Omental fat pad (tissue), 4 donors: ENCODE data around the gene ATP8B1. TPM values are rescaled to one million over a fixed set of nuclear protein-coding genes. Genes with fewer than 3 reads are reported as not detected.

Experiments used
- ATAC-seq: fragments of 150-250 bp; one replicate; pipeline ENCODE4 v1.9.1; 2016; ENCODE audit warnings: mild to moderate bottlenecking, moderate library complexity; ENCODE audit not compliant: low FRiP score
- DNase-seq: peaks from one replicate; pipeline ENCODE4 v3.0.0-alpha.2; 2019; ENCODE audit warnings: low spot score
- total RNA-seq, 4 donors: library from RNA; depleted of rRNA; stranded (reverse); fragments of >200 nt; gene quantifications; one replicate each; pipeline ENCODE4 v1.1.0, GENCODE V29; 2016
- TF ChIP-seq, protein P1 (sequence below), 3 donors: fragments of 450-650 bp; IDR thresholded peaks; one replicate each; pipeline ENCODE4 v1.5.1; 2016 to 2017; ENCODE audit warnings: antibody characterized with exemption in 3 of 3, mild to moderate bottlenecking in 3 of 3, moderate library complexity in 2 of 3

The ATP8B1 gene
- total RNA-seq, 4 donors from 2014 or later: 6.3 to 21.8 (median 7.9) TPM

DNA sequence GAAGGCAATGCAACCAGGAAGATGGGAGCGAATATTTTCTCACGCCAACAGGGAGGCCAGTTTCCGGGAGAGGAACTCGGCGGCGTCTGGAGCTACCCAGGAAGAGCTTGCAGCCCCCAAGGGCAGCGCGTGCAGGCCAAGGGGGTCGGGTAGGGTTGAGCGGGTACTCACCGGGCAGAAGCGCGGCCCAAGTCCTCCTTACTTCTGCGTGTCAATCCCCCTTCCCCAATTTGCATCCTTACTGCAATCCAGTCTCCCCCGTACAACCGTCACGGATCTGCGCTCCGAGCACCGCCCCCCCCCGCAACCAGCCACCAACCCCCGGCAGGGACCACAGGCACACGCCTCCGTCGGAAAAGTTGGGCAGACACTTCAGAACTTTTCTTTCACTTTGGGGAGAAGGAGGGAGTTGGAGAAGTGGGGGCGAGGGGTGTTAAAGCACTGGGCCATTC, 1.3 kb downstream of the ATP8B1 start:
- DNase-seq (no peak), ATAC-seq (no peak)
- TF ChIP-seq, protein P1, sequence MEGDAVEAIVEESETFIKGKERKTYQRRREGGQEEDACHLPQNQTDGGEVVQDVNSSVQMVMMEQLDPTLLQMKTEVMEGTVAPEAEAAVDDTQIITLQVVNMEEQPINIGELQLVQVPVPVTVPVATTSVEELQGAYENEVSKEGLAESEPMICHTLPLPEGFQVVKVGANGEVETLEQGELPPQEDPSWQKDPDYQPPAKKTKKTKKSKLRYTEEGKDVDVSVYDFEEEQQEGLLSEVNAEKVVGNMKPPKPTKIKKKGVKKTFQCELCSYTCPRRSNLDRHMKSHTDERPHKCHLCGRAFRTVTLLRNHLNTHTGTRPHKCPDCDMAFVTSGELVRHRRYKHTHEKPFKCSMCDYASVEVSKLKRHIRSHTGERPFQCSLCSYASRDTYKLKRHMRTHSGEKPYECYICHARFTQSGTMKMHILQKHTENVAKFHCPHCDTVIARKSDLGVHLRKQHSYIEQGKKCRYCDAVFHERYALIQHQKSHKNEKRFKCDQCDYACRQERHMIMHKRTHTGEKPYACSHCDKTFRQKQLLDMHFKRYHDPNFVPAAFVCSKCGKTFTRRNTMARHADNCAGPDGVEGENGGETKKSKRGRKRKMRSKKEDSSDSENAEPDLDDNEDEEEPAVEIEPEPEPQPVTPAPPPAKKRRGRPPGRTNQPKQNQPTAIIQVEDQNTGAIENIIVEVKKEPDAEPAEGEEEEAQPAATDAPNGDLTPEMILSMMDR (IDR thresholded peaks at IDR 0.05): no peak

DNA sequence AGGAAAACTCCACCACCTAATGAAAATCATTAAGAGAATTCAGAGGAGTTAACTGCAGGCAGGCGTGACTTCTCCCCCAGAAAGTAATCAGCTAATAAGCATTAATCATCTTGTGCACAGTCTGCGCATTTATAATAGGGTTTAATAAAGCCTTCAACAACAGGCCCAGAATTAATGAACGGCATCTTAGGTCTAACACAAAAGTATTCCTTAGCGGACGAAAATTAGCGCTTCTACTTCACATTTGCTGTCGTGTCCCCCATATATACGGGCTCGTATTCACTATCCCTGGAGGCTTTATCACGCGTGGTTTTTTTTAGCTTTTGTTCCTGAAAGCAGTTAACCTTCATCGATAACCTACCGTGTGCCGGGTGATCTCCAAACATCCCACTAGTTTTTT, 1.8 kb downstream of the ATP8B1 start:
- DNase-seq (no peak), ATAC-seq (no peak)
- TF ChIP-seq, protein P1 (IDR thresholded peaks at IDR 0.05): no peak

DNA sequence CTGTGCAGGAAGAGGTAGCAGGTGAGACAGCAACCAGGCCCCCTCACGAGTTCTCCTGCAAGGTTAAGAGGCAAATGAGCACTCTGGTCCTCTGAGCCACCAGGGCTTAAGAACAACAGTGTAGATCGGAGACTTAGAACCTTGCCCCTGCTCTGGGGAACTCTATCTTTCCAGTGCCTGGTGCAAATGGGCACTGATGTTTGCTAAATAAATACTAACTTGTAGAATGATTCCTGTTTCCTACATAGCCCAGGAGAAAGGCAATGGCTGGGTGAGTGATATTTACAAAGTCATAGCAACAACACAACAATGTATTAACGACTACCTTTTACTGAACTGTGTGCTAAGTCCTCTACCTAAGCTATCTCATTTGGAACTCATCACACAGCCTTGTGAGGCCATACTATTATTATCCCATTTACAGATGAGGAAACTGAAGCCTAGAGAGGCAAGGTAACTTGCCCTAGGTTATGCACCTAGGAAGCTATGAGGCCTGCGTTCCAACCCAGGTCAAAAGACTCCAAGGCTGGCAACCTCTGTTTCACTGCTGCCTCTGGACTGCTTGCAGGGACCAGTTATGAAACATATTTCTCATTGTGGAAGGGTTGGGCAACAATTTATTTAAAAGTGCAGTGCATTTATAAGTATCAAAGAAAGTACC, 4.3 kb downstream of the ATP8B1 start:
- TF ChIP-seq, protein P1 (IDR thresholded peaks at IDR 0.05): no peak
- no peak for ATAC-seq
- no peak for DNase-seq

DNA sequence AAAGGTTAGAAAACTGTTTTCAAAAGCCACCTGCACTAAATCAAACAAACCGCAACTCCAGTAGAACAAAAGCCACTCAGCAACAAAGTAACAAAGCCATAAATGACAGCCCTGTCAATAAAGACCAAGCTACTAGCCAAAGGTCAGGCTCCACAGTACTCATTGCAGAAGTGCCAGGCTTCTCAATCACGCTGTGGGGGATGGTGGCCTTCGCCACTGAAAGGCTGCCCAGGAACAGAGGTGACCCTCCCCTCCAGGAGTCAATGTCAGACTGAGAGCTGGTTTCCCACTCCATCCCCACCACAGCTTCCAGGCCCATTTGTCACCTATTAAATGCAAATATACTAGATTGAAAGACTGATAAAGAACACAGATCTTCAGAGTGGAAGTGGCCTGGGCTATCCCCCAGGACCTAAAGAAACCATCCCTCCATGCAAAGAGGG, 5.9 kb downstream of the ATP8B1 start:
- ATAC-seq (no peak), DNase-seq (no peak)
- TF ChIP-seq, protein P1 (IDR thresholded peaks at IDR 0.05): no peak

DNA sequence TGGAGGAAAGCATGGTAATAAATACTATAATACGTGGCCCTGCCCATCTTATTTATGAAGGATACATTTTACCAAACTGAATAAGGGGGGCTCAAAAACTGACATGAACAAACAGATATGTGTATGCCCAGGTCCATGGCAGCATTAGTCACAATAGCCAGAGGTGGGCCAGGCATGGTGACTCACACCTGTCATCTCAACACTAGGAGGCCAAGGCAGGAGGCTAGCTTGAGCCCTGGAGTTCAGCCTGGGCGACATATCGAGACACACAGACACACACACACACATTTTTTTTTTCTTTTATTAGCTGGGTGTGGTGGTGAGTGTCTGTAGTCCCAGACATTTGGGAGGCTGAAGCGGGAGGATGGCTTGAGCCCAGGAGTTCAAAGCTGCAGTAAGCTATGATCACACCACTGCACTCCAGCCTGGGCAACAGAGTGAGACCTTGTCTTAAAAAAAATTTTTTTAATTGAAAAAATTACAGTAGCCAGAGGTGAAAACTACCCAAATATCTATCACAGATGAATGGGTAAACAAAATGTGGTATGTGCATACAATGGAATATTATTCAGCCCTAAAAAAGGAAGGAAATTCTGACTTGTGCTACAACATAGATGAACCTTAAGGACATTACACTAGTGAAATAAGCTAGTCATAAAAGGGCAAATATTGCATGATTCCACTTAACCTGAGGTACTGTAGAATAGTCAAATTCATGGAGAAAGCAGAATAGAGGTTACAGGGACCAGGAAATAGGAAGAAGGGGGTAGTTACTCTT, 8.0 kb downstream of the ATP8B1 start:
- TF ChIP-seq, protein P1 (IDR thresholded peaks at IDR 0.05): no peak
- ATAC-seq: no peak
- DNase-seq: no peak

DNA sequence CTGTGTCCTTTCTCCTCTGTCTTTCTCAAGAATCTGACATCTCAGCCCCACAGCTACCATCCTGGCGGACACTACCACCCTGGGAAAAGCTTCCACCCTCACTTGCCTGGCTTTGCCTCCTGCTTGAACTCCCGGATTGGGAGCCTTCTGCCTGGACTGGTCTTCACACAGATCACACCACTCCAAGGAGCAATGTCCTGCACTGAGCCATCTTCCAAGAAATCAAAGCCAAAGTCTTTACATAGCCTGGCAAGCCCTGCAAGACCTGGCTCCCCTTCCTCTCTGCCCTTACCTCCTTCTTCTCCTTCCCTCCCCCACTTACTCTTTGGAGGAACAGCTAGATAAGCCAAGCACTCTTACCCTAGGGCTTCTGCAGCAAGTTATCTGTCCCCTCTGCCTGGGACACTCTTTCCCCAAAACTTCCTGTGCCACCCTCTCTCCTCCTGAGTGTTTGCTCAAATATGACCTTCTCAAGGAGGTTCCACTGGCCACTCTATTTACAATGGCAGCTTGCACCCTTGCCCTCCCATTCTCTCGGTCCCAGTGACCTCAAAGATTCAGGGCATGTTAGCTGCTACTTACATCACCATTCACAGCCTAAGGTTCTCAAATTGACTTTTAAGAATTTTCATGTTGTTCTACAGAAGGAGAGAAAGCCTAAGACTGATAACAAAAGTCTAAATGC, 9.7 kb downstream of the ATP8B1 start:
- DNase-seq: no peak
- ATAC-seq: no peak
- TF ChIP-seq, protein P1 (IDR thresholded peaks at IDR 0.05): no peak
